K562 (cell line): ENCODE results near the gene ADORA3. TPM values are rescaled to one million over a fixed set of nuclear protein-coding genes. Genes with fewer than 3 reads are reported as not detected.
A peak's percentile ranks its signal among the peaks of the same experiment; 100 is the strongest.

Experiments used
- ATF1 ChIP-seq, 2 experiments: fragments of 450-650 bp in 1 of 2; IDR thresholded peaks; 2 replicates each; pipeline ENCODE4 v1.6.1; 2016; ENCODE audit warnings: missing compliant biosample characterization in 1 of 2, missing genetic modification characterization in 1 of 2
- CHD7 ChIP-seq: fragments of 200-600 bp; sonication (generic); IDR thresholded peaks from one replicate; pipeline ENCODE4 v1.6.1; 2012; ENCODE audit warnings: mild to moderate bottlenecking, low read depth, low read length, inconsistent platforms
- EHMT2 ChIP-seq: fragments of 450-650 bp; IDR thresholded peaks from 2 replicates; pipeline ENCODE4 v1.6.1; 2018; ENCODE audit warnings: antibody characterized with exemption
- GABPA ChIP-seq: fragments of 200-800 bp; sonication (Bioruptor generic); conservative IDR thresholded peaks from 2 replicates; pipeline ENCODE4 v1.6.1; 2016; ENCODE audit warnings: low read depth, missing genetic modification characterization, missing compliant biosample characterization
- HBP1 ChIP-seq: fragments of 450-650 bp; formaldehyde crosslinking; IDR thresholded peaks from 2 replicates; pipeline ENCODE4 v1.4.0; 2022; ENCODE audit warnings: missing genetic modification characterization
- HDAC6 ChIP-seq: IDR thresholded peaks from 2 replicates; pipeline ENCODE4 v1.6.1; 2012; ENCODE audit warnings: low read depth, mild to moderate bottlenecking, control low read depth, inconsistent platforms, low read length, moderate library complexity
- HDGF ChIP-seq: fragments of 450-650 bp; IDR thresholded peaks from 2 replicates; pipeline ENCODE4 v1.6.1; 2016
- MYC ChIP-seq, 2 experiments: fragments of 250-450 bp in 1 of 2; sonication (Bioruptor Pico) in 1 of 2; IDR thresholded peaks; 2 replicates each; pipeline versions ENCODE4 v1.5.1 to v1.6.1; 2012 to 2021; ENCODE audit warnings: low read depth in 2 of 2, borderline replicate concordance in 1 of 2, improper control_type of control experiment in 1 of 2, low read length in 1 of 2, mild to moderate bottlenecking in 1 of 2, moderate library complexity in 1 of 2
- PHB2 ChIP-seq: fragments of 450-650 bp; IDR thresholded peaks from 2 replicates; pipeline ENCODE4 v1.6.1; 2017; ENCODE audit warnings: low read depth
- RBM34 ChIP-seq: fragments of 200-400 bp; formaldehyde crosslinking; IDR thresholded peaks from 2 replicates; pipeline ENCODE4 v1.6.1; 2018; ENCODE audit warnings: low read length, borderline replicate concordance; ENCODE audit not compliant: insufficient read depth
- SAP30 ChIP-seq: fragments of 200-600 bp; sonication (generic); IDR thresholded peaks from 2 replicates; pipeline ENCODE4 v1.6.1; 2012; ENCODE audit warnings: borderline replicate concordance, low read depth, mild to moderate bottlenecking, moderate library complexity, low read length, control low read depth, inconsistent platforms; ENCODE audit not compliant: insufficient read depth, poor library complexity, severe bottlenecking
- SRF ChIP-seq, 2 experiments: fragments of 250-450, 450-650 bp in 1 of 2; sonication (Bioruptor Pico) in 1 of 2; sonication (generic) in 1 of 2; formaldehyde crosslinking; IDR thresholded peaks; 2 replicates each; pipeline versions ENCODE4 v1.5.0 to v1.5.1; 2020 to 2022; ENCODE audit warnings: mild to moderate bottlenecking in 1 of 2, missing genetic modification reagents in 1 of 2
- ZFX ChIP-seq: sonication (generic); formaldehyde crosslinking; IDR thresholded peaks from 2 replicates; pipeline ENCODE4 v1.8.0; 2022; ENCODE audit warnings: mild to moderate bottlenecking, missing genetic modification reagents, moderate library complexity
- ZNF511 ChIP-seq: sonication (generic); formaldehyde crosslinking; IDR thresholded peaks from 2 replicates; pipeline ENCODE4 v1.8.0; 2022; ENCODE audit warnings: mild to moderate bottlenecking, missing genetic modification reagents
- polyA plus RNA-seq, 8 experiments: library from polyadenylated mRNA; depleted of rRNA in 4 of 8; stranded (reverse) in 5 of 8; unstranded in 3 of 8; fragments of >200 nt; fragmentation: Nextera tagmentation in 2 of 8; fragmentation: Illumina TruSeq in 1 of 8; extraction: Ambion mirVana in 2 of 8; extraction: Trizol in 1 of 8; gene quantifications; 2 replicates each; pipeline versions ENCODE4 v1.2.1 to v1.2.3, GENCODE V29; 2011 to 2014; ENCODE audit warnings: inconsistent platforms in 1 of 8, missing spikeins in 1 of 8
- total RNA-seq, 7 experiments: library from RNA; depleted of rRNA in 6 of 7; stranded (reverse); fragments of >200 nt in 6 of 7; fragmentation: Illumina TruSeq in 2 of 7; extraction: Trizol in 2 of 7; gene quantifications; 2 replicates each; pipeline versions ENCODE4 v1.2.1 to v1.2.3, GENCODE V29; 2011 to 2021; ENCODE audit warnings: low replicate concordance in 1 of 7

The ADORA3 gene
- total and polyA plus RNA-seq, 9 of the 15 experiments (the other 6 are each of a cell fraction or from before 2014, with no cell fraction given) = 0.09 to 0.35 (median 0.16) TPM; not detected in 3

GRCh38 chr1:111449703-111450017 lies 53.8 kb downstream of the ADORA3 start (continued):
- no peak for TF ChIP-seq ZNF511 (CRISPR knock-in tag)
- TF ChIP-seq HDAC6 = no peak
- TF ChIP-seq SAP30 = peak; percentile 37
- TF ChIP-seq EHMT2 = no peak
- peak in 1 of 2 experiments; percentile 11; a peak in 1 of 4 replicates for TF ChIP-seq SRF (CRISPR knock-in tag; IDR thresholded peaks at IDR 0.05)
- TF ChIP-seq HDGF = peak; percentile 88; the same call in 1 of the 2 replicates
- TF ChIP-seq RBM34 = no peak
- TF ChIP-seq PHB2 = peak; percentile 13; the same call in 1 of the 2 replicates
- TF ChIP-seq ZFX (CRISPR knock-in tag) = peak; percentile 10; the same call in 1 of the 2 replicates
- TF ChIP-seq GABPA = peak; percentile 8; the same call in 1 of the 2 replicates
- no peak for TF ChIP-seq CHD7
- TF ChIP-seq ATF1 (CRISPR knock-in tag; IDR thresholded peaks at IDR 0.05) = no peak
- TF ChIP-seq ATF1 (tag; IDR thresholded peaks at IDR 0.05) = peak; percentile 38; the same call in 1 of the 2 replicates
- TF ChIP-seq MYC (IDR thresholded peaks at IDR 0.05; ENCODE audit: low read depth, low read length) = no peak
- TF ChIP-seq MYC (CRISPR knock-in tag; IDR thresholded peaks at IDR 0.05; ENCODE audit: borderline replicate concordance, low read depth) = no peak
- TF ChIP-seq HBP1 (CRISPR knock-in tag) = 0 out of 2 replicates have a peak, but pooled peaks have one; percentile 68
